Myocyte (in vitro differentiated cells): ENCODE results near the gene GPR18. TPM values are rescaled to one million over a fixed set of nuclear protein-coding genes. Genes with fewer than 3 reads are reported as not detected.
"Not testable (repeated sequence)": the region's sequence is repeated elsewhere in the genome, so short reads cannot be mapped to it uniquely, and the experiment has no call there.

ENCODE experiments used
- DNase-seq: peaks from one replicate; pipeline ENCODE4 v3.0.0-alpha.2; 2012; ENCODE audit warnings: low read depth
- total RNA-seq: library from RNA; depleted of rRNA; stranded (reverse); fragments of >200 nt; gene quantifications from 2 replicates; pipeline ENCODE4 v1.2.3, GENCODE V29; 2014

GPR18 gene
- total RNA-seq, 1 donor from 2014 or later, result not detected

GRCh38 chr13:99211421-99212035 is 46.7 kb downstream of the GPR18 start:
- DNase-seq, result no peak

- not testable (repeated sequence) for DNase-seq
Observed at GRCh38 chr13:99210627-99211026, 47.6 kb downstream of the GPR18 start.

- no peak for DNase-seq
Observed at GRCh38 chr13:99208845-99209527, 49.2 kb downstream of the GPR18 start.

GRCh38 chr13:99208185-99208584 is 50.0 kb downstream of the GPR18 start:
- no peak for DNase-seq

GRCh38 chr13:99207511-99207910 is 50.7 kb downstream of the GPR18 start:
- no peak for DNase-seq

GRCh38 chr13:99206873-99207272 is 51.3 kb downstream of the GPR18 start:
- DNase-seq, result no peak

- DNase-seq, result no peak
Observed at GRCh38 chr13:99206226-99206625, 52.0 kb downstream of the GPR18 start.

GRCh38 chr13:99205621-99206220 is 52.5 kb downstream of the GPR18 start:
- DNase-seq, result no peak

Other genes with a start within 250 kb of the GPR18 start
- 77.2 and 82.3 TPM in 2 replicates for gene UBAC2, start 57.5 kb downstream of the GPR18 start, total RNA-seq
- 0.32 TPM in 1 of 2 replicates, not detected in the other for gene GPR183, start 49.0 kb upstream of the GPR18 start, total RNA-seq
- 125 and 133 TPM in 2 replicates for gene TM9SF2, start 243.1 kb upstream of the GPR18 start, total RNA-seq